ENCODE results near the gene TBCD.

Gene TBCD

GRCh38 chr17:82871776-82872561 is 120.1 kb downstream of the TBCD start:
- no peak for DNase-seq (ENCODE audit: low read depth)

DNA sequence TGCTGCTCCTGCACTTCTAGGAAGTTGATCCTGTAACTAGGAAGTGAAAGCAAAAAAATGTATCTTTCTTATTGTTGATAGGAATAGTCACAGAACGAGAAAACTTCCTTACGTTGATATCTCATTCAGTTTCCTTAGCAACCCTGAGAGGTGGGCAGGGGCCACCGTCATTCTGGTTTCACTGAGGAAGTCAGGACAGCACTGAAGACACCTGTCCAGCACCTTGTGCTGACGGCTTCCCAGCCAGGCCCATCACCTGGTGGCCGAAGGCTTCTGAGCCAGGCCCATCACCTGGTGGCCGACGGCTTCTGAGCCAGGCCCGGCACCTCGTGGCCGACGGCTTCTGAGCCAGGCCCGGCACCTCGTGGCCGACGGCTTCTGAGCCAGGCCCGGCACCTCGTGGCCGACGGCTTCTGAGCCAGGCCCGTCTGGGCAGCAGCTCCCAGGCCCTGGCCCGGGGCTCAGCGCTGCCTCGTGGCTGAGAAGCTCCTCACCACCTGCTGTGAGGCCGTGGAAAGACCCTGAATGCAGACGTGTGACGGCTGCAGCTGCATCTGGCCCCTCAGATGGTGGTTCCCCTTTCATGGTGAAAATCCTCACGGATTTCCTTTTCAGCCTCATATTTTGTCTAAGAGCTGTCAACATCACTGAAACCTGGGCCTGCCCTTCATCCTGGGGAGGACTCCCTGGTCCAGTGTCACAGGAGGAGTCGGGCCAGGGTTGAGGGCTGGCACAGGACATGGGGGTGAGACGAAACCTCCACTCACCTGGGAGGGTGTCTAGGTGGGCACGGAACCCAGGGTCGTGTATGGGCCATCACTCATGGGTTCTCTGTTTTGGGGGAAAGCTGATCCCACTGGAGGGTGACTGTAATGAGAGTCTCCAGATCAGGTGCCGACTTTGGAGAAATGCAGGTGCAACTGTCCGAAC is 121.0 kb downstream of the TBCD start:
- DNase-seq (ENCODE audit: low read depth) = no peak

GRCh38 chr17:82873521-82873920 is 121.7 kb downstream of the TBCD start:
- DNase-seq (ENCODE audit: low read depth) = no peak

DNA sequence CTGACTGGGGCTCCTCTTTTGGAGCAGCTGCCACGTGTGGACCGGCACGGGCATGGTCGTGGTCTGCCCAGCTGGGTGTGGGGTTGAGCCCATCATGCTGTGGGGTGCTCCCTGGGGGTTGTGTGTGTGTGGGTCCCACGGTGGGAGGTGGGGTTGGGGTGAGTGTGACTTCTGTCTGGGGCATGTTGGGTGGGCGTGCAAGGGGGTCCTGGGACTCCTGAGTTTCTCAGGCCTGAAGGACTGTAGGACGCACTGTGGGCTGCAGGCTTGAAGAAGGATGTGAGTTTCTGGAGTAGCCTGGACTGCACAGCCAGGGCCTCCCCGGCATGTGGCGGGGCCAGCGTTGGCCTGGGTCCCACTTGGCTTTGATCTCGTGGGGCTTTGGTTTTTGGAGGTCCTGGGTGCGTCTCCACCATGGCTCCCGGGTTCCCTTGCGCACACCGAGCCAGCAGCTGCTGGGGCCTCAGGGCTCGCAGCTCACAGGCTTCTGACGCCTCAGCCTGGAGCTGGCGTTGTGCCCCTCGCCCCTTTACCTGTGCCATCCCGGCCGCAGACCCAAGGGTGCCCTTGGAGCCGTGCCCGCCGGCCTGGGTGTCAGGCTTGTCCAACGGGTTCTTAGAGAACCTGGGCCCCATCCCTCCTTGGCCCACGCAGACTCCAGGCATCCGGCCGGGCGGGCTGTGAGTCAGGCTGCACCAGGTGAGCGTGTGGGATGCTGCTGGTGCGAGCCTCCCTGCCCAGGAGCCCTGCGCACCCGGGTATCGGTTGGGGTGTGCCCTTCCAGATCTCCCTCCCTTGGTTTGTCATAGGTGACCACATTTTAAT is 122.4 kb downstream of the TBCD start:
- DNase-seq (ENCODE audit: low read depth) = no peak

DNA sequence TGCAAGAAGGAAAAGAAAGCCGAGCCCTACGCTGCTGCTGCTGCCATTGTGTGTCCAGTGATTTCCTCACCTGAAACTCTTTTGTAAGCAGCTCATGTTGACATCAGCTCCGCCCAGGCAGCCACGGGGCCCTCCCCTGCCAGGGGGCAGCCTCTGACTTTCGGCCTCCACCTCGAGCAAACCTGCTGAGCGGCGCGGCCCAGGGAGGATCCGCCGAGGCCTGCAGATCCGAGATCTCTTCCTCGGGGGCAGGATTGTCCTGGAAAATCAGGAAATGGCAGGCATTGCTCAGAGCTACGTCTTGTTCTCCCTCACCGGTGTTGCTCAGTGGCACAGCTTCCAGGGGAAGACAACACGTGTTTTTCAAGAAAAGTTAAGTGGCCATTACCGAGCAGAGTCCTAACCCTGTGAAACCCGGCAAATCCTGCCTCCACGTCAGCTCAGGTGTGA is 123.6 kb downstream of the TBCD start:
- no peak for DNase-seq (ENCODE audit: low read depth)

DNA sequence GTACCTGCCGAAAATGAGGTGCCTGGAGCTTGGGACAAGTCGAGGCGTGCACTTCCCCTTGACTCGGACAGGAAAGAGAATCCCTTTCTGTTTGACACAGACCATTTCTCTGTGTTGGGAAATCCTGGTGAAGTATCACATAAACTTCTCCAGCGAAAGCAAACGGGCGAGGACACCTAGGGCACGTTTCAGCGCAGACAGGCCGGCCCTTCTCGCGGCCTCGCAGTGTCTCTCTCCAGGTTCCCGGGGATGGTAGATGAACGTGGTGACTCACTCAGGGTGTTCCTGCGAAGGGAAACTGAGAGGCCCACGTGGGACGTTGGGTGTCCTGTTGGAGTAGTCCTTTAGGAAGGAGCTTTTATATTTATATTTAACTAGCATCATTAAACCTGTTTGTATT is 124.3 kb downstream of the TBCD start:
- no peak for DNase-seq (ENCODE audit: low read depth)

DNA sequence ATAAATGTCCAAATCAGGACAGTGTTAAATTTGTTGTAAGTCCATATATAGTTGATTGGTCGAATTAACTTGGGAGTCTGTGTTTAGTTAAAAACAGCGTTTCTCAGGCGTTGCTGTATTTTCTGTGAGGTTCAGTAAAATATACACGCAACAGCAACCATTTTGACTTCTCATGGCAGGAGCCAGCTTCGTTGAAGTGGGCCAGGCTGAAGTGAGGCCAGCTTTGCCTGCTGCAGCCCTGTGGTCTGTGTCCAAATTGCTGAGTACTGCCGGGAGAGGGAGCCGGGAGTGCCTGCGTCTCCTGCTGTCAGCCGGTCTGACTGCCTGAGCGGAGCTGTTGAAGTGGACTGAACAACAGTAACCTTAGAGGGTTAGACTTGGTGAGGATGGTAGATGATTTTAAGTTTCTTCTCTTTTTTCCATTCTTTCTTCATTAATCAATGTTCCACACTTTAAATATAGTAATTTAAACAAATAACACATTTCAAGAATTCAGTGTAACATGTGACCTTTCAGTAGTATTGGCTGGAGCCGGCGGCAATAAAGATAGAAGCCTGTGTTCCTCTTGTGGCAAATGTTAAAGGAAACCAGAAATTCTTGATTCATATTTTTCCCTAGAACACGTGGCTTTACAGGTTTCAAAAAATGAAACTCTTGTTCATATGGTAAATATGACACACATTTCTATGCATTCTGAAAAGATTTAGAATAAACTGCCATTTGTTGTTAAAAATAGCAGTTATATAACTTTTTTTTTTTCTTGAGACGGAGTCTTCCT is 124.9 kb downstream of the TBCD start:
- DNase-seq (ENCODE audit: low read depth) = no peak

DNA sequence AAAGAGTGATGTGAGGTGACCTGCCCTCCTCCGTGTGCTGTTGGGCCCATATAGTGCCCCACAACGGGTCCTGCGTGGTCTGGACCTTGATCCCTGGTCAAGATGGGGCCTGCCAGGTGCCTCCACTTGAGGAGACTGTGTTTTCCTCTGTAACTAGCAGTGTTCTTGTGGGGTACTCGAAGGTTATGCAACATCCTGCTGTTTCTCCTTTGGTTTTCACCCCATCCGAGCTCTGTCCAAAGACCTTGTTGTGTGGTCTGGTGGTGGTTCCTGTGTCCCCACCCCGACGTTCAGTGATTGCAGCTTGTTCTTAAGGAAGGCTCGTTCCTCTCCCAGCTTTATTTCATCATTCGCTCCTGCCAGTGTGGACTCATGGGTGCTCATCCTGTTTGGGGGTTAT is 126.7 kb downstream of the TBCD start:
- DNase-seq (ENCODE audit: low read depth) = no peak

- no peak for DNase-seq (ENCODE audit: low read depth)
Measured at GRCh38 chr17:82879241-82879640, 127.4 kb downstream of the TBCD start.

DNA sequence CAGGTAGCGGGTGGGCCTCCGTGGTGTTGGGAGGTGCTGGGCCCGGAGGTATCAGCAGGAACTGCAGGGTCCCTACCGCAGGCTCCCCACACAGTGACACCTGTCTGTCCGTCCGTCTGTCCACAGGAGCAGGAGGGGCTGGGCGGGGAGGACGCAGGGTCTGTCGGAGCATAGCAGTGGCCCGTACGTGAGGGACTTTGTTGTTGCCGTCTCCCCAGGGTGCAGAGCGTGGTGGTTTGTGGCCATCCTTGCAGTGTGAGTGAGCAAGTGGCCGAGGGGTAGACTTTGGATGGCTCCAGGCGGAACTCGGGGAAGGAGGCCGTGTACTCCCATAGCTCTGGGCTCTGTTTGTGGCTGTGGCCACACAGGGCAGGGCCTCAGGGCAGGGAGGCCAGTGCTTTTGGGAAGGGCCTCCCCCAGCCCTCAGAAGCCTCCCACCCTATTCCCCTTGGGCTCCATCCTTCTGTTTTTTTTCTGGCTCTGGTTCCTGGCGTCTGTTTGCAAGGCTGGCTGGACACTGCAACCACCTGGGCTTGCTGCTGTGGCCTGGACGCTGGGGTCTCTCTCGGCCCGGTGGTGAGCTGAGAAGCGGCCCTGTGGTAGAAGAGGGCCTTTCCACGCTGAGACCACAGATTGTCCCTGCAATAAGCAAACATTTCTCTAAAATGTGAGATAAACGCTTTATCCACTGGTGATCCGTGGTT is 128.9 kb downstream of the TBCD start:
- DNase-seq (ENCODE audit: low read depth) = no peak

GRCh38 chr17:82881324-82881823 is 129.5 kb downstream of the TBCD start:
- DNase-seq (ENCODE audit: low read depth) = no peak

- DNase-seq (ENCODE audit: low read depth) = no peak
Measured at GRCh38 chr17:82881900-82882714, 130.2 kb downstream of the TBCD start.

DNA sequence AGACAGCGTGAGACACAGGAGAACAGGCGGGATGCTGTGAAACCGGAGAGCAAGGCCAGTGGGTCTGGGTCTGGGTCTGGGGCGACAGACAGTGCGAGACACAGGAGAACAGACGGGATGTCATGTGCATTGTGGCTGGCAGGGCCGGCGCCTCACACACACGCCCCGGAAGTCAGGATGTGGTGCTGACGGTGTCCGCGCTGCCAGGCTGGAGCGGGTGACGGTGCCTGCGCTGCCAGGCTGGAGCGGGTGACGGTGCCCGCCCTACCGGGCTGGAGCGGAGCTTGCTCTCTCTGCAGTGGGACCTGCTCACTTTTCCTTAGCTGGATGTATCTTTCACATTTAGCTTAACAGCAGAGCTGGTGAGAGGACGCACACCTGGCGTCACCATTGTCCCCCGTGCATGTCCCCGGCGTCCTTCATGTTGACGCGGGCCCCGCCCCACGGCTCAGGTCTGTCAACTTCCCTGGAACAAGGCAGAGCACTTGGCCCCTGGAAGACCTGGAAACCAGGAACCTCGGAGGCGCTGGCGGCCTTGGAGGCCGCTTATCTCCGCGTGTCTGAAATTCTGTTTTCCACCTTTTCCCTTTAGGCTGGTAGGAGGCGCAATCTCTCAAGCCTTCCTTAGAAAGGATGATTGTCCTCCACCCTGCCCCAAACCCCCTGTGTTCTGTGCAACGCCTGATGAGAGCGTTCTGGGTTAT is 131.0 kb downstream of the TBCD start:
- peak; percentile 66 for DNase-seq (ENCODE audit: low read depth)

- DNase-seq (ENCODE audit: low read depth) = no peak
Measured at GRCh38 chr17:82883419-82884031, 131.7 kb downstream of the TBCD start.

DNA sequence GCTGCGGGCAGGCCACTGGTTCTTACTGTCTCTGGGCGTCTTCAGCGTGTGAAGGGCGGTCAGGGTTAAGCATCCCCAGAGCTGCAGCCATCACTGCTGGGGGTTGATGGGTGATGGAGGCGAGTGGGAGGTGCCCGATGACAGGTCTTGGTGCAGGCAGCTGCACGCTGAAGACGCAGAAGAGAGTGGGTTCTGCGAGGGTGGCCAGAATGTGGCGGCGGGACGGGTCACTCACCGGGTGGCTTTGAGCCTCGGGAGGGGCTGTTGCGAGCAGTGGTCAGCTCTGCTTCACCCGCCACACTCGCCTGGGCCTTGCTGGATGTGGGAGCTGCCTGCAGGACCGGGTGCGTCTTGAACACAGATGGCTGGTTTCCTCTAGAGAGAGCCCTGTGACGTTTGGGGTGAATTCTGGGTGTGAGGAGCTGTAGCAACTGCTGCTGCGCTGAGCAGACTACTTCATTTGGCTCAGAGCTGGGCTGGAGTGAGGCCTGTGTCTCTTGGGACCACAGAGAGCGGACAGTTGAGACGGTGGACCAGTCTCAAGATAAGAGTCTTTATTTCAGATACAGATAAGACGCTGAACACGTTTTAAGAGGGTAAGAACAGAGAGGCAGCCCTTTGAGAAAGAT is 132.6 kb downstream of the TBCD start:
- DNase-seq (ENCODE audit: low read depth) = no peak

DNA sequence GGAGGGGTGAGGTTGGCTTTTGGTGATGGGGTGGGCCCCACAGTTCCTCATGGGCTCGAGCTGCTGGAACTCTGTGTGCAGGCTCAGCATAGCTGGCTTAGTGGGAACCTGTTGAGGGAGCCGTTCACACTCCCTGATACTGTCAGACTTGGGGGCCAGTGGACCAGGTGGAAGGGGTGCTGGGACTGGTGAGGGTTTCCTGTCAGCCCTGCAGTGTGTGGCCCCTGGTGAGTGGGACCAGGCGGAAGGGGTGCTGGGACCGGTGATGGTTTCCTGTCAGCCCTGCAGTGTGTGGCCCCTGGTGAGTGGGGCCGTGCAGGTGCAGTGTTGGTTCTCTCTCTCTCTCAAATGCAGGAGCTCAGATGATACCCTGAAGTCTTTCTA is 133.1 kb downstream of the TBCD start:
- DNase-seq (ENCODE audit: low read depth) = no peak

GRCh38 chr17:82887255-82888164 is 135.6 kb downstream of the TBCD start:
- DNase-seq (ENCODE audit: low read depth) = no peak
